ENCODE measurements around the gene CYREN. TPM values are rescaled to one million over a fixed set of nuclear protein-coding genes. Genes with fewer than 3 reads are reported as not detected.
"Not testable (repeated sequence)": the region's sequence is repeated elsewhere in the genome, so short reads cannot be mapped to it uniquely, and the experiment has no call there.

CYREN gene
- total and polyA plus RNA-seq, 8 donors = 13.9 to 29.0 (median 23.8) TPM

- Histone ChIP-seq H3K4me1 (no peaks in the 10 kb centered on the region), H3K4me3 (no peak overlapping the region), H3K36me3 (no peaks in the 10 kb centered on the region), H3K27ac (no peak overlapping the region), H3K9me3 (no peaks in the 10 kb centered on the region), H3K27me3 (no peaks in the 10 kb centered on the region)
- no peak for TF ChIP-seq CTCF (IDR thresholded peaks at IDR 0.05)
- FAIRE-seq (no peak), ATAC-seq (no peak), DNase-seq (no peak)
- 95 to 100% methylated on average over 1 of the region's 1 CpG for WGBS, 2 donors
- intact Hi-C loops (cut with DNase I) = no loop called here
Observed at GRCh38 chr7:135128931-135129330, 41.6 kb downstream of the CYREN start.

- ATAC-seq; H3K4me1 ChIP-seq; H3K27me3 ChIP-seq; H3K36me3 ChIP-seq; DNase-seq; intact Hi-C loops (cut with DNase I); H3K4me3 ChIP-seq; H3K9me3 ChIP-seq; H3K27ac ChIP-seq; FAIRE-seq: not testable (repeated sequence)
- 82 to 89% methylated on average over 3 of the region's 3 CpGs for WGBS, 2 donors
Observed at GRCh38 chr7:135124631-135125030, 45.9 kb downstream of the CYREN start.

DNA sequence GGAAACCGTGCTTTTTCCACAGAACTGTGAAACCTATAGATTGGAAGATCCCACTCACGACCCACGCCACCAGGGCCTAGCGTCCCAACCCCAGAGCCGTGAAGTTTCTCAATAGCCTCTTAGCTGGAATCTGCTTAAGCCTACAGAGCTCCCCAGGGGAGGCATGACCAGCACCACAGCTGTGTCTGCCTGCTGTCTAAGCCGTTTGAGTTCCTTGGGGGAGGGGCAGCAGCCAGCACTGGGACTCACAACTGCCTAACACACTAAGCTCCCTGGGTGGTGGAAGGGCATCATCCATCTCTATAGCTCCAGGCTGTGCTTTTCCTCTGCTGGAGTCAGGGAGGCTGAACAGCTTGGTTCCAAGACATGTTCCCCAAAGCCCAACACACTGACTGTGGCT is 48.6 kb downstream of the CYREN start:
- no peak for FAIRE-seq
- WGBS, 2 donors = 79 to 86% methylated on average over 6 of the region's 6 CpGs
- H3K36me3 ChIP-seq = no peaks in the 10 kb centered on the region
- no peaks in the 10 kb centered on the region for H3K27me3 ChIP-seq
- H3K4me1 ChIP-seq = no peaks in the 10 kb centered on the region
- TF ChIP-seq CTCF (IDR thresholded peaks at IDR 0.05) = no peak
- H3K27ac ChIP-seq = no peak overlapping the region
- no peak for ATAC-seq
- DNase-seq = no peak
- no peaks in the 10 kb centered on the region for H3K9me3 ChIP-seq
- no peak overlapping the region for H3K4me3 ChIP-seq
- intact Hi-C loops (cut with DNase I) = no loop called here

DNA sequence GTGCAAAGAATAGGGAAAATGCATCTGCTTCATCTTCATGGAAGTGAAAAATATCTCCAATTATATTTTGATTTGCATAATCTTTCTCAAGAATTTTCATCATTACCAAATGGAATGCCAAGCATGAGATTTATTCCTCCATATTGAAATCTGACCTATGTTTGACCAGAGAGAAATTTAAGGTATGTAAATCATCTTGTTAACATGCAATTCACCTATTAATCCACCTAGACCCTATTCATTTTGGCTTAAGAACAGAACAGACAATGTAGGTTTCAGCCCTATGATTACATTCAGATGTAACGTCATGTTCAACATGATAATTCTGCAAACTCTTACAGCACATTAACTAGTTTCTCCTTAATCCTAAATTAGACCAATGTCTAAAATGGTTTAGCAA is 53.4 kb downstream of the CYREN start:
- no peaks in the 10 kb centered on the region for H3K27me3 ChIP-seq
- ATAC-seq = no peak
- no peak for TF ChIP-seq CTCF (IDR thresholded peaks at IDR 0.05)
- FAIRE-seq = no peak
- no peak overlapping the region for H3K27ac ChIP-seq
- H3K4me1 ChIP-seq = no peaks in the 10 kb centered on the region
- intact Hi-C loops (cut with DNase I) = no loop called here
- no peak for DNase-seq
- no peaks in the 10 kb centered on the region for H3K36me3 ChIP-seq
- 95 to 98% methylated on average over 1 of the region's 1 CpG for WGBS, 2 donors
- no peak overlapping the region for H3K4me3 ChIP-seq
- no peaks in the 10 kb centered on the region for H3K9me3 ChIP-seq

Small RNA genes within 50 kb of the gene (microRNA-seq; reads per million reads assigned to microRNA genes)
- 1.2 reads per million in 2 donors for gene MIR6509

Other genes starting within 250 kb of the CYREN start
- gene AGBL3, start 184.2 kb downstream of the CYREN start, total RNA-seq = 1 to 10 TPM in 5 of 6 donors, under 1 TPM in 1; 0.95 to 4.1 (median 2.7) TPM
- 1 to 10 TPM in 1 of 2 donors, under 1 TPM in 1; 0.91 to 4.4 TPM for gene AGBL3, start 184.2 kb downstream of the CYREN start, polyA plus RNA-seq
- gene TMEM140, start 22.6 kb downstream of the CYREN start, total RNA-seq = 10 to 100 TPM in 1 of 6 donors, 1 to 10 TPM in 5; 2.7 to 14.3 (median 4.3) TPM
- gene TMEM140, start 22.6 kb downstream of the CYREN start, polyA plus RNA-seq = 1 to 10 TPM; 5.0 to 6.5 TPM
- gene WDR91, start 40.8 kb upstream of the CYREN start, total RNA-seq = 10 to 100 TPM; 17.8 to 28.9 (median 23.0) TPM
- 10 to 100 TPM; 43.0 to 47.9 TPM for gene WDR91, start 40.8 kb upstream of the CYREN start, polyA plus RNA-seq
- not detected for gene STRA8, start 63.1 kb upstream of the CYREN start, total RNA-seq
- under 1 TPM in 1 of 2 donors, not detected in 1; 0.12 TPM for gene STRA8, start 63.1 kb upstream of the CYREN start, polyA plus RNA-seq